ENCODE measurements around the gene DLL1.
"Not testable (repeated sequence)": the region's sequence is repeated elsewhere in the genome, so short reads cannot be mapped to it uniquely, and the experiment has no call there.

Gene DLL1

DNA sequence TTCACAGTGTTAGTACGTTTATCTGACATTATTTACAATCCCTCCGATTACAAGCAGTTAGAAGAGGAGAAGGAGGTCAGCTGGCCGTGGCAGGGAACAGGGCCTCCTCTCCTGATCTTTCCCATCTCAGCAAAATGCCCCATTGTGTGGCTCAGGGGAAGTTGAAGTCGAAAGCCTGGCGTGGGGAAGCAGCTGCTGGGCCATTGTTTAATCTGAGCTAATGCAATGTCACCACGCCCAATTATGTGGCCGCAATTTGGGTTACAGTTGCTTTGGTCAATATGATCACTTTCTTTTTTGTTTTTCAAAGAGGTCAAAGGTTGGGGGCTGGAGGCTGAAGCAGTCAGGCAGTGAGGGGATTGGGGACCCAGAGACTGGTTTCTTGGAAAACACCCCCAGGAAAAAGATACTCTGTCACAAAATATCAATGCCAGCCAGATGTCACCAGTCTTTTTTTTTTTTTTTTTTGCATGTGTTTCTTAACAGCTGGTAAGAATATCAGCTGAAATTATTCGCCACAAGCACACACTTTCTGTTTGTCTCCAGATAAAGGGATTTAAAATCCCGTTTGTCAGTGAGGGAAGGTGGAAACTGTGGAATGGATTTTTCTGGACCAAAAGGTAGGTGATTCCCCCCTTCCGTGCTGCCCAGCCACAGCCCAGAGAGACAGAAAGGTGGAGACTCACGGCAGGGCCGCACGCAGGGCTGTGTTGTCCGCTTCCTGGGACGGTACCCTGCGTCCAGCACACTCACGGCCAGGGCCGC is 24.6 kb downstream of the DLL1 start:
- no peak for DNase-seq

DNA sequence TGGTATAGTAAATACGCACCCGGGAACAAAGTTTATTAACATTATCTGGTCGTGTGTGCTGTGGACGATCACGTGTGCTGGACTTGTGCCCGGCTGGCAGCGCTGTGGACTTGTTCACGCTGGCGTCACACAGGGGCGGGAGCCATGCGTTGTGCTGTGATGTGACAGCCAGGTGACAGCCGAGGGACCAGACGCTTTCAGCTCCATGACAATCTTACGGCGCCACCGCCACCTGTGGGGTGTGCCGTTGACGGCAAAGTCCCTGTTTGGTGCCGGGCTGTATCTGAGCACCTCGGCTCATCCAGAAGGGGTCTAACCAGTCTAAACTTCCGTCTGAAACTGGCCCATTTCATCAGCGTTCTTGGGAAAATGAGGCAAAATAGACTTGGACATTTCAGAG is 25.2 kb downstream of the DLL1 start:
- DNase-seq, result no peak

DNA sequence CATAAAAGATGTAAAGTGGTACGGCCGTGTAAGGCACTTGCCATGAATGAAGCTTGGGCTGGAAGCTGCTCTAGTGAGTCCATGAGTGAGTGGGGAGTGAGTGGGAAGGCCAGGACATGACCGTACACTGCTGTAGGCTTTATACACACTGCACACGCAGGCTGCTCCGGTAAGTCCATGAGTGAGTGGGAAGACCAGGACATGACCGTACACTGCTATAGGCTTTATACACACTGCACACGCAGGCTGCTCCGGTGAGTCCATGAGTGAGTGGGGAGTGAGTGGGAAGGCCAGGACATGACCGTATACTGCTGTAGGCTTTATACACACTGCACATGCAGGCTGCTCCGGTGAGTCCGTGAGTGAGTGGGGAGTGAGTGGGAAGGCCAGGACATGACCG is 26.2 kb downstream of the DLL1 start:
- DNase-seq, result not testable (repeated sequence)

DNA sequence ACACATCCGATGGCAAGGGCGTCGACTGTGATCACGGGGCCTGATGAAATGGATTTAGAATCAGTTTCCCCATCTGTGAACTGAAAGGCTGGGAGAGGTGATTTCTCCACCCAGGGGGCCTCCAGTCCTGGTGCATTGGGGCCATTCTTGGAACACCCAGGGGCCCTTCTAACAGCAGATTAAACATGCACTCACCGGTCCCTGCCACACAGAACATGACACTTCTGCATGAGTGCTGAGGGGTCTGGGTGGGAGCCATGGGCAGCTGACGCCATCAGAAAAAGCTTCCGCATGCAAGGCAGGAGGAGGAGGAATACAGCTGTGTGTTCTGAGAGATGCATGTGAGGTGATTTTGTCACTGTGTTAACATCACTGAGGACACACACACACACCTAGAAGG is 26.8 kb downstream of the DLL1 start:
- no peak for DNase-seq

DNA sequence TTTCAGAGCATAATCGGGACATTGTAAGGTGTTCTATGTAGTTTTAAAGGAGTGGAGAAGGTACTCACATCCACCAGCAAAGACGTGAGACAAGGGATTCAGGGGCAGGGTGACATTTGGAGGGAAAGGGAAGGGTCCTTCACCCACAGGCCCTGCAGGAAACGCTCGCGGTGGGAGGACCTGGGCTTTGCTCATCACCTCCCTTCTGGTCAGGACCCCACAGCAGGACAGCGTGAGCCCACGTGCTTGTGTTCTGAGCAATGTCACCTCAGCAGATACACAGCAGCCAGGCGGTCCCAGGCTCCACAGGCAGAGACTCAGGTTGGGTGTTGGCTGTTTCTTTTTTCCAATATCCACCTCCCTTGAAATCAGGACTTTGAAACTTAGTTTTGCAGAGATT is 27.5 kb downstream of the DLL1 start:
- DNase-seq, result no peak

DNA sequence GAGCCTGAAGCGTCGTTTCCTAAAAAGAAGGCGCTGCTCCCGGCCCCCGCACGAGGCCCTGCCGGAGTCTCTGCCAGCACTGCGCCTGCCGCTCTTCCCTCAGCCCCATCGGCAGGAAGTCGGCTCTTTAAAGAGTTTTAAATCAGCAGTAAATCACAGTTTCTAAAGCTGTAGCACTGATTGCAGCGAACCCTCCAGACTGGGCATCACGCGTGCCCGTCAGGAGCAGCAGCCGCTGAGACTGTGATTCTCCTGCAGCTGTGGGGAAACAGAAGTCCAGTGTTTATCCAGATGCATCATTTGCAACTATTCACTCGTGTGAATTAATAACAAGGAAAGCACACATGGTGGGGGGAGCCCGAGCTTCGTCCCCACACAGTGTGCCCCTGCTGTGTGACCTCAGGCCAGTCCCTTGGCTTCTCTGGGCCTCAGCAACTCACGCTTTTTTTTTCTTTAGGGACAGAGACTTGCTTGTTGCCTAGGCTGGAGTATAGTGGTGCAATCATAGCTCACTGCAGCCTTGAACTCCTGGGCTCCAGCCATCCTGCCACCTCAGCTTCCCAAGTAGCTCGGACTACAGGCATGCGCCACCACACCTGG is 28.3 kb downstream of the DLL1 start:
- no peak for DNase-seq

DNA sequence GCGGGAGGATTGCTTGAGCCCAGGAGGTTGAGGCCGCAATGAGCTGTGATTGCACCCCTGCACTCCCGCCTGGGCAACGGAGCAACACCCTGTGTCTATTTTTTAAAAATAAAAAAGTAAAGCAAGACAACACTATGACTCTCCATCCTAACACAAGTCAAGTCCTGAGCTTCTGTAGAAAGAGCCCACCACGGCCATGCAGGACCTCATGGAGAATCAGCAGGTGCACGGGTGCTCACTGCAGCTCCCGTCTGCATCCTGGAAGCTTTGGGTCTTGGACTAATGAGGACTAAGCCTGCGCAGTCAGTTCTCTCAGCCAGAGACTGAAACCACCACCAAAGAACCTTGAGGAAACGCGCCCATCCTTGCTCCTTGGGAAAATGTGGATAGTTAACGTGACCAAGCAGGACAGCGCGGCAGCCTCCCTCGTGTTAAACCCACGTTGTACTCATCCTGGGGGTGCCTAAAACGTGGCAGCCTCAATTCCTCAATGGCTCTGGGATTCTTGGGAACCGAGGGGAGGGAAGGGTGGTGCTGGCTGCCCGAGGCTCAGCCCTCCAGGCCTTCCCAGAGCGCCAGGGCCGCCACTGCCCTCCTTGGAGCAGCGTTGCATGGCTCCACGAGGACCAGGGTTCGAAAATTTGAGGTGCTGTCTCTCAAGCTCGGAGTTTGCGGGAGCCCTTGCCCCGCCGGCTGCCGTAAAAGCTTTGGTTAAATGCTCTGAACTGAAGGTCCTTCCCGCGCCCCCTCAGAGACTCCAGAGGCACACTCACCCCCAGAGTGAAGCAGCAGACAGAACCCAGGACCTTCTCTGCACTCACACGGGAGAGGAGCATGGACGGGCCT is 29.0 kb downstream of the DLL1 start:
- DNase-seq, result no peak

DNA sequence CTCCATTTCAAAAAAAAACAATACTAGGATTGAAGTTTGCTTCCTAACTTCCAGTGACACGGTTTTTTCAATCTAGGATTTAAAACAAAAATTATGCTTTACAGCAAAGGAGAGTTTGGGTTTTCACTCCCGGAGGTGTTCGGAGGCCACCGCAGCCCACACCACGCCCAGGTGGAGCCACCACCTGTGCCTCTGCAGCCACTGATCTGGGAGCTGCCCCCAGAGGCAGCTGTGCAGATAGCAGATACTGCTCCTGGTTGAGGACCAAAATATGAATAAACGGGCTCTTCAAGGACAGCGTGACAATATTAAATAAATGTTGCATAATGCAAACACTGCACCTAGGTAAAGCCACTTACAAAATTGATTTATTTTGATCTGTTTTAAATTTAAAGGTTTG is 30.2 kb downstream of the DLL1 start:
- DNase-seq, result no peak

DNA sequence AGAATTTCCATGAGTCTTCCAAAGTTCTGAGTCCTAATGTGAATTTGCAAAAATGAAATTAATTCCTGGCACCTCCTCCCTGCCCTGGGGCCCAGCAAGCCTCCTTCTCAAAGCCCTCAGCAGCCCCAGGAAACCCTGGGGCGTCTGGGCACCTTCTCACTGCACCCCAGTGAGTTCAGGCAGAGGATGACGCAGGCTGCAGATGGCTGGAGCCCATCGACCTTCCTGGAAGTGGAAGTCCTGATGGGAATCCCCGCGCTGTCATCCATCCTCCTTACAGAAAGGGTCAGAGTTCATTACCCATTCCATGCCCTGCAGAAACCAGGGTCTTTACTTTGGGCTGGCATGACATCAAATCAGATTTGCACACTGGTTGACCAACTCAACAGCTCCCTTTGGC is 31.6 kb downstream of the DLL1 start:
- no peak for DNase-seq

DNA sequence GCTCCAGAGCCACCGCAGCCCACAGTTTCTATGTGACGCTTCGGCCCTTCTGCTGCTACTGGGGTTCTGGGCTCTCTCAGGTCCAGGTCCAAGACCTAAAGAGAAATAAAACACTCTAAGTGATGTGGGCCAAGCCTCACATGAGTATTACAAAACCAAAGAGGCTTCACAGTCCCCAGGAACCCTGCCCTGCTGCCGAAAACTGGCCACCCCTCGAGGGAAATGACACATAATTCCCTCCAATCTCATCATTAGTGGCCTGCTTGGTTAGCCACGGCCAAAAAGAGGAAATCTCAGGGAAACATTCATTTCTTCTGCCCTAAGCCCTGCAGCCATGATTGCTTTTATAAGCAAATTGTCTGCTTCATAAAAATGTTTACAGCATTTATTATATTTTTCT is 32.5 kb downstream of the DLL1 start:
- no peak for DNase-seq

DNA sequence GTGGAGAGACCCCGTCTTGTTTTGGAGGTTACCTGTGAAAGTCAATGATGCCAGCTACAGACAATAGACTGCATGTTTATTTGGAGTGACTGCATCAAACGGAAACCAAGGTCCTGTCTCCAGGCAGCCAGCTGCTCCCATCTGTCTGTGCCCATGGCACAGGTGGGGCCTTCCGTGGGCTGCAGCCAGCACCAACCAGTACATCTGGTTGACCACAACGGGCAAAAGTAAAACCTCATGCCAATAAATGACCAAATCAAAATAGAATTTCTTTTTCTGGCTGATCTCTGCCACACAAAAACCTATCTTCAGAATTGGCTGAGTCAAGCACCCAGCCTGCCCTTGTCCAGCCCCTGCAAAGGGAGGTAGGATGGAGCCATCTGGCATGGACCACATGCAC is 33.5 kb downstream of the DLL1 start:
- DNase-seq, result no peak

DNA sequence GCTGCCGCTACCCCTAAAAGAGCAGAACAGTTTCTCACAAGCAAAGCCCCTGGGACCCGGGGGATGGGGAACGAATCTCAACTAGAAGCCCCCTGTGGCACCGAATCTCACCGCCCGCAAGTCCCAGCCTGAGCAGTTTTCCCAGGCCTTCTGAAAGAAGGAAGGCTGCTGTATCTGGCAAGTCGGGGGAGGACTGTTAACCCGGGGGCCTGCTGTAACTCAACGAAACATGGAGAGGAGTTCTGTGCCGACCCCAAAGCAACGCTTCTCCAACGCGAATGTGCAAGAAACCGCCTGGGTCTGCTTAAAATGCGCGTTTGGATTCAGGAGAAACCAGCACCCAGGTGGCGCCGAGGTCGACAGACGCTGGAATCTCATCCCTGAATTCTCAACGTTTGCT is 34.2 kb downstream of the DLL1 start:
- DNase-seq, result no peak

DNA sequence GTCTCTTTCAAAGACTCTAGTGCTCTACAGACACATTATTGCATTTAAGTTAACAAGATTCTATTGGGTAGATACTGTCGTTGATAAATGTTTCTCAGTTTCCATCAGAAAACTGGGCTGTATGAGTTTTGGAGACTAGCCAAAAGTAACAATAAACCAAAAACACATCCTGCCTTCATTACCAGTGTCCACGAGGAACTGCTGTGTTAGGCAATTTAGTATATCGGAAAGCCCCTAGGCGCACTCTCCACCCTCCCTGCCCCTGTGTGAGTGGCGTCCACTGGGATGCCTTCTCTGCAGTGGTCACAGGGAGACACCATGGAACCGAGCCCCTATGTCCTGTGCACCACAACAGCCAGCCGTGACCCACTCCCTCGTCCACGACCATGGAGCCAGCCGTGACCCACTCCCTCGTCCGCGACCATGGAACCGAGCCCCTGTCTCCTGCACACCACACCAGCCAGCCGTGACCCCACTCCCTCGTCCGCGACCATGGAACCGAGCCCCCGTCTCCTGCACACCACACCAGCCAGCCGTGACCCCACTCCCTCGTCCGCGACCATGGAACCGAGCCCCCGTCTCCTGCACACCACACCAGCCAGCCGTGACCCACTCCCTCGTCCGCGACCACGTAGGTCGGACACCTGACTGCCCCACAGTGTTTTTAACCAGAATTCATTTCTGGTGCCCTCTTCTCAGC is 35.3 kb downstream of the DLL1 start:
- DNase-seq, result no peak

DNA sequence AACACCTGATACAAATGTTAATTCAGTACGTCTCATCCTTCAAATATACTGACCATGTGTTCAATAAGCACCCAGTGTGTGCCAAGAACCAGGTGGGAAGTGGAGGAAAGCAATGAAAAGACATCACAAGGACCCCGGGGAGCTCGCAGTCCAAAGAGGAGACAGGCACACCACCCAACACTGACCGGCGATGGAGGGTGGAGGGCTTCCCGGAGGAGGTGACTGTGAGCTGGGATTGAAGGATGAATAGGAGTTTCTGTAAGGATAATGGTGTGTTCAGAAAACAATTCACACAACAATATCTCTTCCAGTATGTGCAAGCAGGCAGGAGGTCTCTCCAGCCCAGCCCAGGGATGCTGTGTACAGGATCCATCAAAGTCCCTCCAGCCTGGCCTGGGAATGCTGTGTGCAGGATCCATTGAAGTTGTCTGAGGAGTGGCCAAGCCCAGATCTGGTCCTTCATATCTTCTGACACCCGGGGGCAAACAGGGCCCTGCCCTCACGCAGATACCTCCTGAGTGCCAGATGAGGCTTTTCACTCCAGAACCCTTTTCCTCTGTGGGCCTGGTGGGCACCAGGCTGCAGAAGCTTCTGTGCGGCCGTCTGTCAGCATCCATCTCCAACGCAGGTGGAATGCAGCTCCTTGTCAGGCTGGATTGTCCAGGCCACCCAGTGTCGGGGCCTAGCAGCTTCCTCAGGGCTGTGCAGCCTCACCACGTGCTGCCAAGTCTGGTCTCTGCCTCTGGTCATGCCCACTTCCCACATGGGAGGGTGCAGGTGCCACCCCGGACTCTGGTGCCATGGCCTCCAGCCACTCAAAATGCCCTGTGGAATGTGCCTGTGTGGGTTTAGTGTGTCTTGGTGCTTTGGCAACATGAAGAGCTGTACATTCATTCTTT is 36.3 kb downstream of the DLL1 start:
- DNase-seq, result no peak

DNA sequence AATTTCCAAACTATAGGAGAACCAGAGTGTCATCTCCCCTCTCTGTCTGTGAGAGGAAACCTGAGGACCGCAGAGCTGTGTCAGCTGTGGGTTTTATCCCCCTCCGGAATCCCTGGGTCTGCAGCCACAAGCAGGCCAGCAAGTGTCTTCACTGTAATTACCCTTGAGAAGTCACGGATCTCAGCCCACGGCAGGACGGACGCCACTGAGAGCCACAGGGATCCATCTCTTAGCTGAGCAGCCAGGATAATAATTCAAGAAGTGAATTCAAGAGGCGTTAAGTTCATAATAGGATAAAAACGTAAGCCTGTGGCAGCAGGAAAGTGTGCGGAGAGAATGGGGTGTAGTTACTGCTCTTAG is 37.0 kb downstream of the DLL1 start:
- DNase-seq, result no peak

DNA sequence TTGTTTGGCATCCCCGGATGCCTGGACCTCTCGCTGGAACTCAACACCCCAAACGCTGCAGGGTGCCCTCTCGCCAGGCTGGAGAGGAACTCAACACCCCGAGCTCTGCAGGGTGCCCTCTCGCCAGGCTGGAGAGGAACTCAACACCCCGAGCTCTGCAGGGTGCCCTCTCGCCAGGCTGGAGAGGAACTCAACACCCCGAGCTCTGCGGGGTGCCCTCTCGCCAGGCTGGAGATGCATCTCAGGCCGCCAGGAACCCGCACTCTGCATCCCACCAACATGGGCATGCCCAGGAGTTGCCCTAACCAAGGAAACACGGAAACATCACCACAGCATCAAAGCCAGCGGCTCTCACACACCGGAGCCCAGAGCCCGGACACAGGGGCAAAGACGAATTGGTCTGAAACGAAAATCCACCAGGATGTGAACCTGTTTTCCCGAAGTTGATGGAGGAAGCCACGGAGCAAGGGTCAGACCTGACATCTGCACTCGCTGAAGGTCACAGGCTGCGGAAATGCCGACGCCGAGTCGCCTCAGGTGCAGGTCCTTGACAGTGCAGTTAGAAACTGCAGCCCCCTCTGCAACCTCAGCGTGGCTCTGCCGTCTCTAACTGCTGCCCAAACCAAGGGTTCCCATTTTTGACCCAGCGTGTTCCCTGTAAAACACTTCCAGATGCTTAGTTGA is 37.5 kb downstream of the DLL1 start:
- no peak for DNase-seq

DNA sequence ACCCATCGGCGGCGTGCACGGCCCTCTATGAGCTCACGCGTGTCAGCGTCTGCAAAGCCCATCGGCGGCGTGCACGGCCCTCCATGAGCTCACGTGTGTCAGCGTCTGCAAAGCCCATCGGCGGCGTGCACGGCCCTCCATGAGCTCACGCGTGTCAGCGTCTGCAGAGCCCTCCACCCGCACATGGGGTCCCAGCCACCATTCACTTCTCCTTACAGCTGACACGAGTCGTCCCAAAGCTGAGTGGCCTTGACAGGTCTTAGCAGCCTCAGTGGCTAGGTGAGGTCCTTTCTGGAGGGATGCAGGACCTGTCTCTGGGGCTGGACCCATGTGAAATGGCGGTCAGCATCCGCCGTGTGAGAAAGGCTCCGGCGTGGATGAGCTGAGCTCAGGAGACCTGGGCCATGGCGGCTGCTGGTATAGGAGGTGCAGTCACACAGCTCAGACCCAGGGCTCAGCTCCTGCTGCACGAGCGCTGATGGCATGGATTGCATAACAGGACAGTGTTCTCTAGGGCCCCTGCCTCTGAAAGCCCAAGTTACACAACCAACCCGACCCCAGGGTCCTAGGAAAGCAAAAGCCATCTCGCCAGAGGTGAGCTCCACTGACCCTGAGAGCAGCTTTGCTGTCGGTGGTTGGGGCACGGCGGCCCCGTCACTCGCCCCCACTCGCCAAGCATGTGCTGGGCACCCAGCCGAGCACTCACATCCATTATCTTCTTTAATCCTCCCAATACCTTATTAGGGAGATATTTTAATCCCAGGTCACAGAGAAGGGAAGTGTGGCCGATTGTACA is 38.9 kb downstream of the DLL1 start:
- no peak for DNase-seq

DNA sequence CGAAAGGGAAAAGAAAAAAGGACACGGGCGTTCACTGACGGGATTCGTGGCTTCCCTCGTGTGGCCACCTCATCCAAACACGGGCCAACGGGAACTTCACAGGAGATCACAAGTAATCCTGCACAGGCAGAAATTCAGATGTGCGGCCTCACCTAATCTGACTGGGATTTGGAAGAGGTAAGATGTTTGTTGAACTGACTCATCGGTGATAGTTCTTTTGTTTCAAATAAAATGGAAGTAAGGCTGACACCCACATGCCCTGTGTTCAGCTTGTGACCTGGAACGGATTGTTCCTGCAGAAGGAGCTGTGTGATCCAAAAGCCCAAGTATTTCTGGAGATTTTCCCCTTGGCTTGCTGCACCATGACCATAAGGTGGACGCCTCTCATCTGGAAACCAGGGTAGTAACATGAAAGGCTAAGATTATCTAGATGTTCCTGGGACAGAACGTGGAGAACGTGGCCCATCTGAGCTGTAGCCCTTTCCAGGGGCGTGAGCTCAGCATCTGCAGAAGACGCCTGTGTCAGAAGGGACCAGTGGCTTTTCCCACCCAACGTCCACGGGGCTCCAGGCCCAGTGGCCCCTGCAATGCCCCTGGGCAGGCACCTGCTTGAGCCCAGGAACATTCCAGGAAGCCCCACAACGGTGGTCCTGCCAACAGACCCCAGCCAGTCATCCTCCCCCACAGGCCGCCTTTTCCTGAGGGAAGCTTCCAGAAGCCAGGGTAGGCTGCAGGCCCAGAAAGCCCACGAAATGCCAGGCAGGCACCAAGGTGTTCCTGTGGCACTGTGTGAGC is 39.7 kb downstream of the DLL1 start:
- no peak for DNase-seq

DNA sequence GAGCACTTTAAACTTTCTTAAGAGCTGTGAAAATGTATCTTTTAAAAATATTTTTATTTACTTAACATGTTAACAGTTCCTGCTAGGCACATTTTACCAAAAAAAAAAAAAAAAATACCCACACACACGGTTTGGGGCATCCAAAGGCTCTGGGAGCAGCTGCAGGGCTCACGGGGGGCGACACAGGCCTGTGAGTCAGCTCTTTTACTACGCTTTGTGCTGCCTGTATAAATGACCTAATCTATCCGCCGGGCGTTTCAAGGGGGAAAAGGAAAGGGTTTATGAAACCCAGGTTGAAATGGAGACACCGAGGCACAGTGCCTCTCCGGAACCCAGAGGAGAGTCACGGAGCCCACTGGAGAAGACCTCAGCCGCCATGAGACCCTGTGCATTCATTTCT is 40.4 kb downstream of the DLL1 start:
- no peak for DNase-seq

DNA sequence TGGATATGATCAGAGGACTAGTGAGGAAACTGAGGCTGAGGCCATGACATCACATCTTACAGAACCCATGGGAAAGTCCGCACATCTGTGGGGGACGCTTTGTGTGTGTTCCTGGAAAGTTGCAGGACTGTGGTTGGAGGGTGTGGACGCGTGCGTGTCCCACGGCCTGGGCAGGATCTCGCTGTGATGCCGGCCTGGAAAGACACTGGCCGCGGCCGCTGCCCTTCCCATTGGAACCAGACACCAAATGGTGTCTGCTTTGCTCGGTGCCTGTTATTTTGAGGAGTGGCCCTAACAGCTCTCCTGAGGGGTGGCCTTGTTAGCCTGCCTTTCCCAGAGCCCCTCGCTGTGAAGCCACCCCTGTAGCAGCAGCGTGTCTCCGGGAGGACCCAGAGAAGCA is 41.1 kb downstream of the DLL1 start:
- DNase-seq, result no peak

All from effector CD4-positive, alpha-beta T cell (primary cell).